CD14-positive monocyte (primary cell): ENCODE results near the gene C1orf105. TPM values are rescaled to one million over a fixed set of nuclear protein-coding genes. Genes with fewer than 3 reads are reported as not detected.
A peak's percentile ranks its signal among the peaks of the same experiment; 100 is the strongest.

ENCODE experiments used
- DNase-seq, 3 donors: peaks; one replicate each; pipeline ENCODE4 v3.0.0-alpha.2; 2011 to 2022
- H2AFZ ChIP-seq: 2 replicates; pipeline ENCODE4 v1.6.0; 2012; ENCODE audit warnings: mild to moderate bottlenecking, low read depth, low read length, inconsistent platforms; ENCODE audit not compliant: insufficient read depth, poor library complexity, severe bottlenecking
- H3K27ac ChIP-seq, 2 donors: 1 replicate in 1 of 2; 2 replicates in 1 of 2; pipeline ENCODE4 v1.5.1; 2012 to 2013; ENCODE audit warnings: low read length in 2 of 2, control low read depth in 1 of 2, inconsistent platforms in 1 of 2, low read depth in 1 of 2, mild to moderate bottlenecking in 1 of 2
- H3K27me3 ChIP-seq, 2 donors: one replicate each; pipeline versions ENCODE4 v1.6.0 to v1.6.1; 2011 to 2013; ENCODE audit warnings: low read length in 2 of 2; ENCODE audit not compliant: control insufficient read depth in 2 of 2, insufficient read depth in 2 of 2
- H3K36me3 ChIP-seq, 2 donors: replicated peaks in 1 of 2; 1 replicate in 1 of 2; 2 replicates in 1 of 2; pipeline versions ENCODE4 v1.5.1 to v1.6.1; 2012 to 2013; ENCODE audit warnings: low read length in 2 of 2, control low read depth in 1 of 2, inconsistent platforms in 1 of 2, mild to moderate bottlenecking in 1 of 2; ENCODE audit not compliant: insufficient read depth in 2 of 2, control insufficient read depth in 1 of 2
- H3K4me1 ChIP-seq, 2 donors: 1 replicate in 1 of 2; 2 replicates in 1 of 2; pipeline versions ENCODE4 v1.5.1 to v1.6.1; 2012 to 2013; ENCODE audit warnings: low read length in 2 of 2, control low read depth in 1 of 2, inconsistent platforms in 1 of 2, mild to moderate bottlenecking in 1 of 2, moderate library complexity in 1 of 2; ENCODE audit not compliant: insufficient read depth in 2 of 2, control insufficient read depth in 1 of 2
- H3K4me2 ChIP-seq: replicated peaks from 2 replicates; pipeline ENCODE3; 2012; ENCODE audit warnings: low read length, moderate library complexity, mild to moderate bottlenecking; ENCODE audit not compliant: poor library complexity, severe bottlenecking; ENCODE audit errors: extremely low read depth
- H3K4me3 ChIP-seq, 3 experiments: fragments of 200-600 bp in 1 of 3; sonication (generic) in 1 of 3; replicated peaks in 1 of 3; 1 replicate in 2 of 3; 2 replicates in 1 of 3; pipeline ENCODE4 v1.5.1; 2011 to 2013; ENCODE audit warnings: low read length in 3 of 3, mild to moderate bottlenecking in 3 of 3, control low read depth in 2 of 3, low read depth in 2 of 3, inconsistent platforms in 1 of 3, moderate library complexity in 1 of 3
- H3K79me2 ChIP-seq: 2 replicates; pipeline ENCODE4 v1.6.0; 2012; ENCODE audit warnings: mild to moderate bottlenecking, control low read depth, inconsistent platforms, low read length, moderate library complexity; ENCODE audit not compliant: insufficient read depth
- H3K9ac ChIP-seq: 2 replicates; pipeline ENCODE4 v1.6.0; 2017; ENCODE audit warnings: low read length, mild to moderate bottlenecking; ENCODE audit not compliant: insufficient read depth, poor library complexity, severe bottlenecking
- H3K9me3 ChIP-seq, 2 donors: replicated peaks in 1 of 2; 1 replicate in 1 of 2; 2 replicates in 1 of 2; pipeline versions ENCODE4 v1.5.1 to v1.6.1; 2012 to 2013; ENCODE audit warnings: low read length in 2 of 2, control low read depth in 1 of 2; ENCODE audit not compliant: control insufficient read depth in 1 of 2, insufficient read depth in 1 of 2
- H4K20me1 ChIP-seq: 2 replicates; pipeline ENCODE4 v1.6.0; 2012; ENCODE audit warnings: mild to moderate bottlenecking, low read length, control low read depth, moderate library complexity; ENCODE audit not compliant: insufficient read depth
- H3K27ac Mint-ChIP-seq, 7 donors: one replicate each; pipeline ENCODE4 v1.8.0; 2020; ENCODE audit warnings: mild to moderate bottlenecking in 7 of 7, mixed read lengths in 7 of 7, moderate library complexity in 6 of 7, inconsistent platforms in 2 of 7
- H3K27me3 Mint-ChIP-seq, 3 donors: one replicate each; pipeline ENCODE4 v1.8.0; 2021 to 2022; ENCODE audit warnings: low read depth in 3 of 3, mild to moderate bottlenecking in 3 of 3, mixed read lengths in 3 of 3, moderate library complexity in 3 of 3, inconsistent platforms in 1 of 3
- H3K36me3 Mint-ChIP-seq, 2 donors: one replicate each; pipeline ENCODE4 v1.8.0; 2020; ENCODE audit warnings: mixed read lengths in 2 of 2, inconsistent platforms in 1 of 2, mild to moderate bottlenecking in 1 of 2
- H3K4me1 Mint-ChIP-seq: one replicate; pipeline ENCODE4 v1.8.0; 2020; ENCODE audit warnings: mild to moderate bottlenecking, mixed read lengths
- H3K4me3 Mint-ChIP-seq, 2 donors: one replicate each; pipeline ENCODE4 v1.8.0; 2020; ENCODE audit warnings: mild to moderate bottlenecking in 2 of 2, mixed read lengths in 2 of 2, moderate library complexity in 1 of 2
- H3K9me3 Mint-ChIP-seq, 7 donors: one replicate each; pipeline ENCODE4 v1.8.0; 2020 to 2022; ENCODE audit warnings: mixed read lengths in 7 of 7, mild to moderate bottlenecking in 6 of 7, moderate library complexity in 6 of 7, inconsistent platforms in 2 of 7
- CTCF ChIP-seq: fragments of 200-600 bp; IDR thresholded peaks from one replicate; pipeline ENCODE4 v1.8.0; 2022; ENCODE audit warnings: antibody characterized with exemption, mild to moderate bottlenecking
- WGBS: methylation state at CpG from one replicate; pipeline ENCODE4 v1.1.5; 2013; ENCODE audit warnings: missing lambda C conversion rate; ENCODE audit not compliant: insufficient coverage; 5-methylcytosine and 5-hydroxymethylcytosine counted together
- intact Hi-C, 2 donors: fragments of 100-400 bp; cut with micrococcal nuclease; formaldehyde crosslinking; loops; one replicate each; pipeline versions ENCODE4 v1.15.0 to v1.15.1; 2023
- polyA plus RNA-seq, 3 donors: library from polyadenylated mRNA; depleted of rRNA in 1 of 3; unstranded in 2 of 3; stranded (reverse) in 1 of 3; fragments of 300-500 nt in 2 of 3; fragments of >200 nt in 1 of 3; fragmentation: Illumina TruSeq in 2 of 3; gene quantifications; 1 replicate in 2 of 3; 2 replicates in 1 of 3; pipeline ENCODE4 v1.2.3, GENCODE V29; 2012 to 2021

C1orf105 gene
- polyA plus RNA-seq, 3 donors, result not detected

GRCh38 chr1:172394811-172395210 lies 25.7 kb upstream of the C1orf105 start:
- H3K4me1 Mint-ChIP-seq, result peaks cover 19% of the 10 kb centered on the region
- no peak overlapping the region for H3K4me3 ChIP-seq
- H3K4me3 Mint-ChIP-seq, result no peak overlapping the region
- no peaks in the 10 kb centered on the region for H3K79me2 ChIP-seq
- H3K4me2 ChIP-seq, result no peak overlapping the region
- H3K27ac ChIP-seq, result no peak overlapping the region
- no peaks in the 10 kb centered on the region for H4K20me1 ChIP-seq
- H3K9me3 Mint-ChIP-seq, result no peaks in the 10 kb centered on the region
- 95% methylated on average over 3 of the region's 5 CpGs for WGBS
- H3K4me1 ChIP-seq, result no peaks in the 10 kb centered on the region
- peaks cover 4 to 5% of the 10 kb centered on the region in 2 donors for H3K36me3 Mint-ChIP-seq
- no peak for DNase-seq
- H3K27me3 ChIP-seq, result no peaks in the 10 kb centered on the region
- H3K27me3 Mint-ChIP-seq, result peaks cover 0 to under 1% (median under 1%) of the 10 kb centered on the region in 3 donors
- no peaks in the 10 kb centered on the region for H3K9me3 ChIP-seq
- H3K27ac Mint-ChIP-seq, result peak overlapping the region in 5 of 7 donors; percentile 53 to 85 (median 72)
- no peak overlapping the region for H3K9ac ChIP-seq
- TF ChIP-seq CTCF, result no peak
- H3K36me3 ChIP-seq, result no peaks in the 10 kb centered on the region
- H2AFZ ChIP-seq, result no peak overlapping the region
- intact Hi-C loops, result loop anchor here in 1 of 2 donors (5.0 kb wide), 1 partner anchor 593 kb away; no protein-coding TSS in a partner anchor

- TF ChIP-seq CTCF, result no peak
- Histone ChIP-seq H3K9ac (no peak overlapping the region), H3K27me3 (no peaks in the 10 kb centered on the region), H3K27ac (no peak overlapping the region), H3K4me2 (no peak overlapping the region), H3K4me3 (no peak overlapping the region), H2AFZ (no peak overlapping the region), H3K9me3 (no peaks in the 10 kb centered on the region), H3K4me1 (no peaks in the 10 kb centered on the region), H3K36me3 (no peaks in the 10 kb centered on the region), H4K20me1 (no peaks in the 10 kb centered on the region), H3K79me2 (no peaks in the 10 kb centered on the region)
- peaks cover 22% of the 10 kb centered on the region for H3K4me1 Mint-ChIP-seq
- H3K27me3 Mint-ChIP-seq, result peaks cover 0 to 3% (median 0%) of the 10 kb centered on the region in 3 donors
- H3K27ac Mint-ChIP-seq, result no peak overlapping the region
- no peaks in the 10 kb centered on the region for H3K9me3 Mint-ChIP-seq
- intact Hi-C loops, result loop anchor here in 1 of 2 donors (5.0 kb wide), 1 partner anchor 593 kb away; no protein-coding TSS in a partner anchor
- no peak for DNase-seq
- WGBS, result no CpG with 5 or more reads among the region's 3 CpGs
- H3K36me3 Mint-ChIP-seq, result peaks cover 4 to 5% of the 10 kb centered on the region in 2 donors
- no peak overlapping the region for H3K4me3 Mint-ChIP-seq
Observed at GRCh38 chr1:172395576-172395975, 24.9 kb upstream of the C1orf105 start.
